HG02870 (cell line): Measurements from ENCODE around the gene RELCH.

Experiments
- ATAC-seq: cut with Tn5 transposase; IDR thresholded peaks from one replicate; pipeline ENCODE4 v1.9.1; 2021; ENCODE audit warnings: mild to moderate bottlenecking, moderate library complexity; ENCODE audit not compliant: unreplicated experiment

RELCH gene

DNA sequence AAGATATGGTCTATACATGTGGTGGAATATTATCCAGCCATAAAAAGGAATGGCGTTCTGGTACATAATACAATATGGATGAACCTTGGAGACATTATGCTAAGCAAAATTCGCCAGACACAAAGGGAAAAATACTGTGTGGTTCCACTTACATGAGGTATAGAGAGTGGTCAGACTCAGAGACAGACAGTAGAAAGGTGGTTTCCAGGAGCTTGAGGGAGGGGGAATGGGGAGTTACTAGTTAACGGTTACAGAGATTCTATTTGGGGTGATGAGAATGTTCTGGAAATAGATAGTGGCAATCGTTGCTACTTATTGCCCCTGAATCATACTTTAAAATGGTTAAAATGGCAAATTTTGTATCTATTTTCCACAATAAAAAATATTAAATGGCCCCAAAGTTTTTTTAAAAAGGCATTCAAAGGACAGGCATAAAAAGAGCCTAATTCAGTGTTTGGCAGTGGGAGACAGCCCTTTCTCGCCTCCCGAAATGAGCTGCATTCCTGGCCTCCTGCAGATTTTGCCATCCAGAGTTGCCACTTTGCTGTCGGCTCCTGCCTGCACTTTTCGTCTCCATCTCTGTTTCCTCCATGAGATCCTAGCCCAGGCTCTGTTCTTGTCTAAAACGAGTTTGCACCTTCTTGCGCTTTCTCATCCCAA is 151.5 kb downstream of the RELCH start:
- no peak for ATAC-seq

GRCh38 chr18:62339106-62339988 is 152.3 kb downstream of the RELCH start:
- ATAC-seq = no peak

- no peak for ATAC-seq
Observed at GRCh38 chr18:62340996-62341395, 153.9 kb downstream of the RELCH start.

DNA sequence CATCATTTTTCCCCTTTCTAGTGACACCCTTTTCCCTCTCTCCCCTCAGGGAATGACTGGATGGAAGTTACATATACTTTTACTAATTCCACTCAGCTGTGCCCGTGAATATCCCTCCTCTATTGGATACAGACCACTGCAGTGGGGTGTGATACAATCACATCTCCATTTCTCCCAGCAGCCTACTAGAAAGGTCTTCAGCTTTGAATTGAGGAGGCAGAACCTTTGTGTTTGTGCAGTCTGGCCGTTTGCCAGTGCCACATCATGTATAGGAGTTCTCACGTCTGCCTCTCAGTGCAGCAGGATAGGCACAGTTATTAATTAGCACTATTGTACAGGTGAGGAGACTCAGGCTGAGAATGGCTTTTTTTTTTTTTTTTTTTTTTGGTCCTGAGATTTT is 154.4 kb downstream of the RELCH start:
- no peak for ATAC-seq

GRCh38 chr18:62342884-62343283 is 155.8 kb downstream of the RELCH start:
- ATAC-seq = no peak

DNA sequence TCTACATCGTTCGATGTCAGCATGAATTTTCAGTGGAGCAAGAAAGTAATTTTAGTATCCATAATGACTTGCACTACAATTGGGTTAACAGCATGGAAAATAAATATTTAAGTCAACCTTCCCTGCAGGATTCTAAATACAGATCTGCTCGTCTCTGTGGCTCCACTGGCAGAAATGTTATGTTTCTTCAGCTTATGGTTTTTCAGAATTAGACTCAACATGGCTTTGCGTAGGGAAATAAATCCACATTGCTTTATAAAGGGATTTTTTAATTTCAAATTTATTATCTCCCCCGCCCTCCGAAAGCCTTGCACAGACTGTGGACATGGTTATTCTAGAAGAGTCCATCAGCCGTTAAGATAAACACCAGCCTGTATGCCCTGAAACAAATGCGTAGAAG is 156.3 kb downstream of the RELCH start:
- no peak for ATAC-seq

- ATAC-seq = no peak
Observed at GRCh38 chr18:62345909-62346308, 158.9 kb downstream of the RELCH start.

DNA sequence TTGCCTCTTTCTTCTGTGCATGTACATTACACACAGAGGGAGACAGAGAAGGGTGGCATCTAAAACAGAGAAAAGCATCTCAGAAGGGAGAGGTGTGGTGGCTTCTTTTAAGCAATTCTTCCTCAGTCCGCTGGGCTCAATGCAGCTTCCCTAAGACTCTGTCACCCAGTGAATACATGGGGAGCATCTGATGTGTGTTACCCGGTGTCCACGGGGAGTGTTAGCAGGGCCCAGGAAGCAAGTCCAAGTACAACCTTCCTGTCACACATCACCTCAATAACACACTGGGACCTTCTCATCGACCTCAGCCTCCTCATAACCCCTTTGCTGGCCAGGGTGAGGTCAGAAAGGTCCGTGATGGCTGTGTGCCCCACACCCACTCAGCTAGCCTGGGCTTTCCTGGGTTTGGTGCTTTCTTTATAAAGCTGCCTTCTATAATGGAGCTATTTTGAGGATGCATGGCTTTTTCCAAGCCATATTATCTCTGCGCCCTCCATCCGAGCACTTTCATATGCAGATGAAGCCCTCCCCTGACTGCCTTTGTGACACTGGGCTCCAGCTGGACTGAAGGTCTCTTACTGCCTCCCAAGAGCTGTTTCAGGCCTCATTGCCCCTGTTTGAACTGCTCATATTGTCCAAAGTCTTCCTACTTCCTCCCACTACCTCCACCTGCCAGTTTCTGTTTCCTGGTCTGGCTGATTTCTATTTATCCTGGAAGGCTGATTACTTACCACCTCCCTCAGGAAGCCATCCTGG is 159.5 kb downstream of the RELCH start:
- ATAC-seq = no peak

DNA sequence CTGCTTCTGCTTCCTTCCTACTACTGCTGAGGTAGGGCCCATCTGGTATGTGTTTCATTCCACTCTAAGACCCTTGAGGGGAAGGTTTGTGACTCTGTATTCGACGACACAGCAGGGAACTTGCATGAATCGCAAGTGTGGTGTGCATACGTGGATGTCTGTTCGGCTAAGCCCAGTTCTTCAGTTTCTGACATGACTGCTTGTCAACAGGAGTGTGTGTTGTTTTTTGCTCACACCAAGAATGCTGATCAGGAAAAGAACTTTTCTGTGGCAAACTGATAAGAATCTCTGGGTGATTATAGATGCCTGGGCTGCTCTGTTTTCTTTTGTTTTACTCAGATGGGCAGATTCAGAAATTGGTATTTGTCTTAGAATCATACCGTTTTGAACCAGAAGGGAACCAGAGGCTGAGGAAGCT is 160.0 kb downstream of the RELCH start:
- ATAC-seq = no peak

DNA sequence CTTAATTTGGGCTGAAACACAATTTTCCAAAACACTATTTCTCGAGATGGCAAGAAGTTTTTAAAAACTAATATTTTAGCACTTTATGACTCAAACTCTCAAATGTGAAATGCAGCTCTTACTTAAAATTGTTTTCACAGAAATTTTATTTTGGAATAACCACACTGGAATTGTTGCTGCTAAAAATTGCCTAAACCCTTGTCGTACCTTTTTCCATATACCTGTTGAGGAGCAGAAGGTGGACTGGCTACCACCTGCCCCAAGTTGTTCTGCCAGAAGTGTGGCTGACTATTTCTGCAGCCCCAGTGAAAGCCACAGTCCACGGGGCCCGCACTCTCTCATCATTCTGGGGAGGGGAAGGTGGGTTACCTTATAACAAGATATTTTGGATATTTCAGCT is 161.4 kb downstream of the RELCH start:
- no peak for ATAC-seq

DNA sequence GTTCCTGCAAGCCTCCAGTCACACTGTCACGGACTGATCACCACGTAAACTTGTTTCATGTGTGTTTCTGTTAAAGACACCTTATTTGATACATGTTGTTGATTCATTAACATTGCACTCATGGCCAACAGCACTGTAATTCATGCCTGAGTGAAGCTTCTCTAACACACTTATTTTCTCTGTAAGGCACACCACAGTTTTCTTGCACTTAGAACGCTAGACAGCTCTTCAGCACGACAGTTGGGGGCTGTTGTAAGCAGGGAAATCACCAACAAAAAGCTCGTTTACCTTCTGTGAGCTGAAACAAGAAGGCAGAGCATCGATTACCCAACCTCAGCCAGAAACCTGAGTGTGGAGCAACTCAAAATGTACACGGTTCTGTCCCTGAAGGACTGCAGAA is 166.1 kb downstream of the RELCH start:
- ATAC-seq = no peak

- ATAC-seq = no peak
Observed at GRCh38 chr18:62354151-62354550, 167.1 kb downstream of the RELCH start.

DNA sequence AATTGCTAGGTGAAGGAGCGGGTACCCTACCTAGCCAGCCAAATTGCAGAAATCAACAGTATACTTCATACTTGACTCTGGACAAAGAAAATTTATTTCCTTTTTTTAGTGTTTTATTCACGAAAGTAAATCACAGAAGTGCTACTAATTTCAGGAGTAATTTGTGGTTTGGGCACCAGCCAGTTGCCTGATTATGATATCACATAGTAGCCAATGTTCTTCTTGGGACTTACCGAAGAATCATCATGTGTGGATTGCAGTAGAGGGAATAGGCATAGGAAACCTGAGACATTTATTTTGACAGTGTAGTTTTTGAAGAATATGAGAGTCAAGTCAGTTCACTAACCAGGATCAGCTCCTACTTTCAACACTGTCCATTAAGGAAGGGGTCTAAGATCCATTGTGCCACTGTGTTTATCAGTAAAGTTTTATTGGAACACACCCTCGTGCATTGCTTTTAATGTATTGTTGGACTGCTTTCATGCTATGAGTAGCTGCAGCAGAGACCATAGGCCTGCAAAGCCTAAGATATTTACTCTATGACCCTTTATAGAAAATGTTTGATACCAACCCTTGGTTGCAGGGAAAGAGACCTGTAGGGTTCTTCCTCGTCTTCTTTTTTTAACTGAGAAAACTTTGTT is 170.1 kb downstream of the RELCH start:
- ATAC-seq = peak; percentile 57
